Esophagus mucosa (tissue), 1 donor: ENCODE data around the gene CDK5R1. TPM values are rescaled to one million over a fixed set of nuclear protein-coding genes. Genes with fewer than 3 reads are reported as not detected.
A peak's percentile ranks its signal among the peaks of the same experiment; 100 is the strongest.

Experiments
- ATAC-seq: fragments of 200-7000 bp; cut with Tn5 transposase; one replicate; pipeline ENCODE4 v1.9.1; 2020
- total RNA-seq: library from RNA; stranded (reverse); gene quantifications from one replicate; pipeline ENCODE4 v1.2.4, GENCODE V29; 2023
- donor health status: DM: yes; HTN: yes; CAD: no.

CDK5R1 gene
- total RNA-seq, 1 donor from 2014 or later = 12.6 TPM

DNA sequence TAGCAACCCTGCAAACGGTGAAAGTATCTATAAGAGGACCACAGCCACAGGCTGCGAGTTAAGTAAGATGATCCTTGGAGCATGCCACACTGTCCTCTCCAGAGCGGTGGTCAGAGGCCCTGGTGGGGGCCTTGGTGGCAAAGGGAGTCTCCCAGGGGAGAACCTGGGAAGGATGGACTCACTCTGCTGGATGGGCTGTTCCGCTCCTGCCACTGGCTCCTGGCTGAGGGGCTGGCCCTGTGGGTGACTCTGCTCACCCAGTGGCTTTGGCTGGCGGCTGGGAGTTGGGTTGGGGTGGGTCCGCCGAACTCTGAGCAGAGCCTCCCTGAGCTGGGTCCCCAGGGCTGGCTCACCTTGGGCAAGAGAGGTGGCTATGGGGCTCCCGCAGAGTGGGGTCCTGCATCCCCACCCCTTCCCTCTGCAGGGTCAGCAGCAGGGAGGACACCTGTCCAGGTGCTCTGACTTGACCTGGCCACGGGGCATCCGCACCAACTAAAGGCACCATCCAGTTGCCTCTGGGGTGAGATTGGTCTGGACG is 7.3 kb downstream of the CDK5R1 start:
- no peak for ATAC-seq

DNA sequence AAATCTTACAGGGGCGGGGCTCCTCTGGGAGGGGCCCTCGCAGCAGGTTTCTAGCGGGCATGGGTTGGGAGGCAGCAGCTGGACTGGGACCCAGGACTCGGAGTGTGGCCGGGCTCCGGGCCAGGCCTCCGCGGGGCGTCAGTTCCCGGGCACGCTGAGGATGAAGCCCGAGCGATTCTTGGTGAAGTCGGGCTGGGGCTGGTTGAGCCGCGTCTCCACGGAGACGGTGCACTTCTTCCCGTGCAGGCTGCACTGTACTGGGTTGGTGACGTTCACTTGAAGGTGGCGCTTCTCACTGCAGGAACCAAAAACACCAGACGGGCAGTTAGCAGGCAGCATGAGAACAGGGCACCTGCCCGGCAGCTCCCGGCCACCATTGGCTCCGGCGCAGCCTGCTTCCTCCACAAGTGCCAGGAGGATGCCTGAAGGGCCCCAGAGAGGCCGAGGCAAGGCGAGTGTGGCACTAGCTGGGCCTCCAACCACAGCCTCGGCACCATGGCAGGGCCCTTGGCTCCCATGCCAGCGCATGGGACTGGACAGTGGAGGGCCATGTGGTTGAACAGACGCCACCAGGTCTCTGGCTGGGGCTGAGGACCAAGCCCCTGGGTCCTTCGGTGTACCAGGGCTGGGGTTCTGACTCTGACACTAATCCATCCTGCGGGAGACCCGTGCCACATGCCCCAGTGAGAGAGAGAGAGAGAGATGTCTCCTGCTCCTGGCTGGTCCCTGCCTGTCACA is 8.0 kb downstream of the CDK5R1 start:
- ATAC-seq = no peak

DNA sequence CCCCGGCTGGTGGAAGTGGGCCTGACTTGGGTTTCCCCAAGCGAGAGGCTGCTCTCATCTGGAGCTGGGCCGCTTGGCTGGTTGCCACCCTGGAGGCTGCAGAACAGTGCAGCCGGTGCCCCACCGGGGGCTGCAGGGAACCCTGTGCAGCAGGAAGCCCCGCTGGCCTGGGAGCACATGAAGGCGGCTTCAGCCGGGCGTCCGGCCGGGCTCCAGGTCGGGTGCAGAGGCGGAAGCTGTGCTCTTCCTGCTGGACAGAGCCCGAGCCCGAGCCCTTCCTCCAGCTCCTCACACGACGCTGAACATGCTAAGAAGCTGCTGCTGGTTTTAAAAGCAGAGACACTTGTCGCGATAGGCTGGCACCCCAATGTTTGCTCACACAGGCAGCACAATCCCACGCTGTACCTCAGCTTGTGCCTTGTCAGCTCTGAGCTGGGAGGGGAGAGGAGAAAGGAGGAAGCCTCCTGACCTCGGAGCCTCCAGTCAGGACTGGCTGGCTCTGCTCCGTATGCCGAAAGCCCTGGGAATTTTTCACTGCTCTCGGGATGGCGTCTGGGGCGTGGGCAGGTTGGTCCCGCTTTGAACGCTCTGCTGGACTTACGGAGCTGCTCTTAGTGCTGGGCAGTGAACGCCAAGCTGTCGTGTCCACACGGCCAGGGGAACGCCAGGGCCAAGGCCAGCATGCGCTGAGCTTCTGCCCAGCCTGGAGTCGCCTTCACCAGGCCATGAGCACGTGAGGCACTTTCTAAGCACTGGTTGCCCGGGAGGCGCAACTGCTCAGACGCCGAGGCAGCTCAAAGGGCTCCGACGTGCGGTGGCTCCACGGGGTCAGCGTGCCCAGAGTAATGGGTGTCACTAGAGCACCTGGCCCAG is 8.8 kb downstream of the CDK5R1 start:
- ATAC-seq = no peak

DNA sequence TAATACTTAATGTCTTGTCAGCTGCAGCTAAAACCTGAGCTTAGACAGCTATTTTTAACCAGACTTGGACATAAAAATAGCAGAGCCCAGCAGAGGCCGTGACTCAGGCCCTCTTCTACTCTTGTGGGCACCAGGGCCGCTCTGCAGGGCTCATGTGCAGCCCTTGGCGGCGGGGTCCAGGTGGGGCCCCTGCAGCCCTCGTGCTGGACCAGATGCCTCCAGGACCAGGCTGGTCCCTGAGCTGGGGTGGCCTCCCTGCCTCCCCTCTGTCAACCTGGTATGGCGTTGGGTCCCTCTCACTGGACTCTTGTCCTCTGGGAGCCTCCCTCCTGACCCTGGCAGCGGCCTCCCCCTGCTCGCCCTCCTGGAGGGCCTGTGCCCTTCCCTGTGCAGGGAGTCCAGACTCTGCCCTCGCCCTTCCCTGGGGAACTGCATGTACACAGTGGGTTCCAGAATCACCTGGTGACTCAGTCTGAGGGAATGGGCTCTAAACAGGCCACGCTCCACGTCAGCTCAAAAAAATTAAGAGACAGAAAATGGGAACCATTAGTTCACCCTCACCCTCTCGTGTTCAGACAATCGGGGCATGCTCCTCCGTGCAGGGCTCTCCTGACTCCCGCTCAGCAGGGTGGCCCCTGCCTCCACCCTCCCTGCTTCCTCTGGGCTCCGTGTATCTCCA is 9.7 kb downstream of the CDK5R1 start:
- ATAC-seq = peak; percentile 54

DNA sequence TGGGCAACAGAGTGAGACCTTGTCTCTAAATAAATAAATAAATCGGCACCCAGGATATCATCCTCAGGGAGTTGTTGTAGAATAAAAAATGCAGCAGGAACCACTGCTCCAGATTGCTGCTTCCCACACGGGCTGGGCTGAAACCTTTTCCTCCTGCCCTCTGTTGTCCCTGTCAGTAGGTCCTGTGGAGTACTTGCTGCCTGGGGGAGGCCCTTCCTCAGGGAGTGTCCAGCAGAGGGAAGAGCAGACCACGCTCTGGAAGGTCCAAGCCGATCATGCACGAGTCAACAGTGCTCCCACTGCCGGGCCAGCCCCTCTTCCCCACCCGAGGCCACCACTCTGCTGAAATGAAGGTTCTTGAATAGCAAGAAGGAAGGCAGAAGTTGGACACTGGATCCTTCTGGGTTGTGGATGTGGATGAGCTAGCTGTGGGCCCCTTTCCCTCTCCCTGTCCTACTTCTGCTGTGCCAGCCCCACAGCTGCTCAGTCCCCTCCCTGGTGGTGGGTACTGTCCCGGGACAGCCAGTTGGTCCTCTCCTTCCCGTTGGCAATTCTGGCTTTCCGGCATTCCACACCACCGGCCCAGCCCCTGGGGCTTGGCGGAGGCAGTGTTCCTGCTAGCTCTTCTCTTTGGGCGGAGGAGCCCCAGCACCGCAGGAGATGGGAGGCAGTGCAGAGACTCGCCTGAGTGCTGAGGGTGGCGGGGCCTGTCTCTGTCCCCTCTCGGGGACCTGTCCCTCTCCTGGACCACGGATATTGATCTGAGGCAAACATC is 10.8 kb downstream of the CDK5R1 start:
- peak; percentile 55 for ATAC-seq

DNA sequence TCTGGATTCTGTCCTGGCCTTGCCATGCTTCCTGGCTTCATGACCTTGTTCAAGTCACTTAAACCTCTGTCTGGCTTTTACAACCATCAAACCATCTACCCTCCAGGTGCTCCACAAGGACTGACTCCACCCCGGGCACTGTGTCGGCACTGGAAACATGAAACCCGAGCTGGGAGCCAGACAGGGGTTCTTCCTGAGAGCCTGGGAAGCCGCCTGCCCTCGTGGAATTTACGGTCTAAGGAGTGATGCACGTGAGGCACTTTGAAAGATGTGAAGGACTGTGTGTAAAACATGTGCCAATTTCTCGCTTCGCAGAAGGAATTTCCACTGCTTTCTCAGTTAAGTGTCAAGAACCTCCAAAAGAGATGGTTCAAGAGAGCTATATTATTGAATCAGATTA is 11.6 kb downstream of the CDK5R1 start:
- no peak for ATAC-seq

DNA sequence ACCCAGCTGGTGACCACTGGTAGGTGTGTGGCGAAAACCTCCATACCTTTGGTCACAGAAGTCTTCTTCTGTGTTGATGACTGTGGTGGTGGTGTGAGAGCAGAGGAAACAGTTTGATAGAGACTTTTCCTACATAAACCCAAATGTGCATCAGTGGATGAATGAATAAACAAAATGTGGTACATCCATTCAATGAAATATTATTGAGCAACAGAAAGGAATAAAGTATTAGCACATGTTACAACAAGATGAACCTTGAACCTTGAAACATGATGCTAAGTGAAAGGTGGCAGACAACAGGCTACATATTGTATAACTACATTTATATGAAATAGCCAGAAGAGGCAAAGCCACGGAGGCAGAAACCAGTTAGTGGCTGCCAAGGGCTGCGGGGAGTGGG is 15.2 kb downstream of the CDK5R1 start:
- no peak for ATAC-seq

DNA sequence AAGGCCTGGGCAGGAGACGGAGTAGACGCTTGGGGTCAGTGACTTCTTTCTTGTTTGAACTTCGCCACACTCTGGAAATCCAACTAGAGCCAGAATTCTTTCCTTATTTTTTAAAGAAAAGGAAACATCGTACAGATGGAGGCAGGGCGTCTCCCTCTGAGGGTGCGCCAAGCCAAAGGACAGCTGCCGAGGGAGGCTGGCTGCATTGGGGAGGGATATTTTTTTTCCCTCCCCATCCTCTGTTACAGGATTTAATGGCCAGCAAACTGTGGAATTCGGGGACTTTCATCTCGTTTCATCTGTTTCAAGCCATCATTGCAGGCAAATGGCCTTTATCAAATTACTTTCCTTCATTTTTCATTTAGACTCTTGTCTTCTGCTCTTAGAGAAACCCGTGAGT is 15.9 kb downstream of the CDK5R1 start:
- no peak for ATAC-seq

DNA sequence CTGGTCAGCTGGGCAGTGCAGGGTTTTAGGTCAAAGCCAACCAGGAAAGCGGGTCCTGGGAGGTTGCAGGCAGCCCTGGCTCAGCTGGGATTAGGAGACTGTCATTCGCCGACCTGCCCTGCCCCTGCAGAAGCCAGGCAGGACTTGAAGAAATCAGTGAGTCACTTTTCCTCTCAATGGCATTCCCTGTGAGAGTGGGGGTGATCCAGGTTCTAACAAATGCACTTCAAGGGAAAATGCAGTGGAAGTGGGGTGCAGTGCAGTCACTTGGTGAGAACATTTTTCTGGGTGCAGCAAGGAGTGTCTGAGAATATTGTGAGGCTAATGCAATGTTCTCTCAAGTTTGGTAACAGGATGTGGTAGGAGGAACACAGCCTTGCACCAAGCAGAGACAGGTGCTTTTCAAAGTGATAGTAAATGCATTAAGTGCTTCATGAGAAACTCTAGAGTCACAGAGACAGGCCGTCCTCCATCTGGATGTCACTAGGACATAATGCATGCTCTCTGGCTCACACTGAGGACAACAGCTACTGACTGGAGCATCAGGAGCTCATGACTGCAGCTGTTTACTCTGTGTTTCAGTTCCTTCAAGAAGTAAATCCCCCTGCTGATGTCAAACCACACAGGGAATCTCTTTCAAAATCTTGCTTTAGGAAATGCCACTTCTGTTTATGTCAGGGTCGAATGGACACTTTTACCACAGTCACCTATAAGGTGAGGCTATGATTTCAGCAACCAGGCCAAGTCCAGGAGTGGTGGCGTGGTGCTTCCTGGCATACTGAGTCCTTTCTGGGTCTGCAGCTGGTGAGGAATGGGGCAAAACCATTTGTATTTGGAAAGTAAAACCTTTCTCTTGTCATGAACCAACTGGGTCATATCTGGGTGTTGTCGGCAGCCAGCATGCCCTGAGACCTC is 16.7 kb downstream of the CDK5R1 start:
- peak; percentile 80 for ATAC-seq

DNA sequence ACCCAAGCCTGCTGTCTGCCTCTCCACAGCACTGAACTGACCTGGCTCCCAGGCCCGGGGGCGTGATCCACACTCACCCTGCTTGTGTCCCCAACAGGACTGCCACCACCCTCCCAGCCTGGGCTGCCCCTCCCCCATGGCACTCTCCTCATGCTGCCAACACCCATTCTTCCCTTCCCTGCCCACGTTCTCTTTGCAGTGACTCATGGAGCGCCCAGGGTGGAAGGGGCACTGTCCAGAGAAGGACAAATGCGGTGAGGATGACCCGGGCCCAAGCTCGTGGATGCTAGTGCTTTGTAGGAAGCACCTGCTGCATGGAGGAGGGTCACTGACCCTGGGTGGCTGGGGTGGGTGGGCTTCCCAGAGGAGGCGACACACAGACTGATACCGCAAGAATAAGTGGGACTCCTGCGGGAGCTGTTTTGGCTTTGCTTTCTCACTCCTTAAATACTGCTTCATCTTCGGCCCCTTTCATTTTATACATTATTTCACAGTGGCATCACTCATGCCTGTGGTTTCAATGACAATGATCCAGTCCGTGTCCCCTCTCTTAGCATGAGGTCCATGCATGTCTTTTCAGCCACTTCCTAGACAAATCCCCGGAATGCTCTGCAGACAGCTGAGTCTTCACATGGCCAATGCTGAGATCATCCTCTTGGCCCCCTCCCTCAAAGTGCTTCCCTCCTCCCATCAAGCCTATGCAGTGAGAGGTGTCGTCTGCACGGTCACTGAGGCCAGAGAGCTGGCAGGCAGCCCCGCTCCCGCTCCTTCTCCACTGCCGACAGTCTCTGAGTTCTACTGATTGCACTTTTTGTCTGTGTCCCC is 17.6 kb downstream of the CDK5R1 start:
- peak; percentile 77 for ATAC-seq

DNA sequence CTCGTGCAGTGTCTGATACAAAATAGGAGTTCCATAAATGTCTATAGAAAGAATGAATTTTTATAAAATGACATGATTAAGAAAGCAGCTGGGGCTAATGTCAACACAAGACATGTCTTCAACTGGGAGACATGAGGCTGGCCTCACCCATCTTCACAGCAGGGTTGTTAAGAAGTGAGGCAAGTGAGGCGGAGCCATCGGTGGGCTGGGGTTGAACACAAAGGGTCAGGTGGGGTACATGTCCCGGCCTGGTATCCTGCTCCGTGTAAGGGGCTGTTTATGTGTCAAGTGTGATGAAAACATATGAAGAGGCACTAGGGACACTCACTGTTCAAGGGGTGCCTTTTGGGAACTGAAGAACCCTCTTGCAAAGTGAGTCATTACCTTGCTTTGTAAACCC is 22.1 kb downstream of the CDK5R1 start:
- ATAC-seq = no peak

DNA sequence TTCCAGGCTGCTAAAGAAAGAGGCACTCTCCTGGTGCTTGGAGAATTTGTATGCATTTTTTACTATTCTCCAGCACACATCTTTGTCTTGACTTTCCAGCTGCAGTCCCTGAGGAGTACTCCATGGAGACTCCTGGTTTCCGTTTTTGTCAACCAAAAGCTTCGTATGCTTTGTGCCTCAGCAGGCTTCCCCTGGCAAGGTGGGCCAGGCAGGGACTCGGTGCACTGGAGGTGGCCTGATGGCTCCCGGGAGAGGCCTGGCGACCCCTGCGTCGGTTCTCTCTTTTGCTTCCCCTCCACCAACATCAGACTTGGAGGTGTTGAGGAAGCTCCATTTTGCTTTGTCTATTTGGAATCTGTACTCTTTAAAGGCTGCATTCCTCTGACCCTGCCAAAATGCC is 23.7 kb downstream of the CDK5R1 start:
- ATAC-seq = no peak

DNA sequence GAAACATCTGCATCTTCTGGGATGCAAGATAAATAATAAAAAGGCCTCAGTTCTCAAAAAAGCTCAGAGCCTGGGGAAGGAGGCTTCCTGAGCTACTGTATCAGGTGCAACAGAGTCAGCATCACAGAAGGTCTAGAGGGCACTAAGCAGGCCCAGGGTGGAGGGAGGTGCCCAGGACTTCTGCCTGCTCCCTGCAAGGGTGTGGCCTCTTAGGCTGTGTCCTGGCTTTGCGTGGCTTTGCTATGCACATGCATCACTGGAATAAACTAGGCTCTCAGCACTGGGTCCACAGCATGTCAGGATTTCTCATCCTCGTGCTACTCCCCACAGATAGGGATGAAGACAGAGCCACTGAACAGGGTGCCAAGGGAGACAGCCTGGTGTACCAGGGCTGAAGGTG is 25.5 kb downstream of the CDK5R1 start:
- ATAC-seq = peak; percentile 64

DNA sequence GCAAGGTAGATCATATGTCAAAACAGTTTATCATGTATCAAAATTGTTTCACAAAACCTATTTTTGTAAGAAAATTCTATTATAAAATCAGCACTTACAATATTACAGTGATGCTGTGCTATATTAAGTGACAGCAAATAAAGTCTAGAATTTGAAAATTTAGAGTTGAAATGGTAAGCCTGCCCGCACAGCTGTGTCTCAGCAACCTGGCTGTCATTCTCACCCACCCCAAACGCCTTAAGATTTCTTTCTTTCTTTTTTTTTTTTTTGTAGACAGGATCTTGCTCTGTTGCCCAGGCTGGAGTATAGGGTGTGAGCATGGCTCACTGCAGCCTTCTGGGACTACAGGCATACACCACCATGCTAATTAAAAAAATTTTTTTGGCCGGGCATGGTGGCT is 26.8 kb downstream of the CDK5R1 start:
- no peak for ATAC-seq

DNA sequence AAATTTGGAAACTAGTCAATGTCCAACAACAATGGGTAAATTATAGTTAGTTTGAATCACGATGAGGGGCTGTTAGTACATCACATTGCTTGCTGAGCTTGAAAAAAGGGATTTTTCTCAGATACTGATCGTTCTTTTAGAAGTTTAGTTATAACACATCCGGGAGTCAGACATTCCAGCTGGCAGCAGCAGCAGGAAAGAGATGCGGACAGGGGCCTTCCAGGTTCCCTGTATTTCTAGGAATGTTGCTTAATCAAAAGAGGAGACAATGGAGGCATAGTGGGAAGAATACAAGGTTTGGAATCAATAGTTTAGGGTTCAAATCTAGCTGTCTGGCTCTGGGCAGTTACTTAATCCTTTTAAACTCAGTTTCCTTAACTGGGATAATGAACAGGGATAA is 27.8 kb downstream of the CDK5R1 start:
- ATAC-seq = no peak

DNA sequence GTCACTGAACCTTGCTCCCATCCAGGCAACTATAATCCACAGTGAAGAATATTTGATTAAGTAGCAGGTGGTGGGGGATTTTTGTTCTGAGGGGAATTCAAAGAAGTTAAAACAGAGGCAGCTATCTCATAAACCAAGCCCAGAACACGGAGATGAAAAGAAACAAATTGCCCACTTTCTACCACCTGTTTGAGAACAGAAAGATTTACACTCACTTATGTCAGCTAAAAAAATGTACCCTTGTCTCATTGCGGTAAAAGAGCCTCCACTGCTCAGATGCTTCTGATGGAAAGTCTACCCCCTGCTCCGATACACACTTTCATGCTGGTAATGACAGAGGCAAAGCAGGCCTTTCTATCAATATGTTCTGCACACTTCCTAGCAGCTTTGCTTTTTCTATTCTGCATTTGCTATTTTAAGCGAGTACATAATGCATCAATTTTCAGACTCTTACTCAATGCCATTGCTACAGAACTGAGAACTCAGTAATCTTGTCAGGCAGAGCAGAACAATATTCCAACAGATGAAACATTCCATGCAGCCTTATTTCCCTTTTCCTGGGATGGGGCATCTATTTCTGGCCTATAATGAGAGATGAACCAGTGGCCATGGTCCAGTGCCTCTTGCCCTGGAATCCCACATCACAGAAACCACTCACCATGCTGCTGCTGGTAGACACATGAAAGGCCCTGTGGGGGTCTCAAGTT is 29.0 kb downstream of the CDK5R1 start:
- no peak for ATAC-seq

DNA sequence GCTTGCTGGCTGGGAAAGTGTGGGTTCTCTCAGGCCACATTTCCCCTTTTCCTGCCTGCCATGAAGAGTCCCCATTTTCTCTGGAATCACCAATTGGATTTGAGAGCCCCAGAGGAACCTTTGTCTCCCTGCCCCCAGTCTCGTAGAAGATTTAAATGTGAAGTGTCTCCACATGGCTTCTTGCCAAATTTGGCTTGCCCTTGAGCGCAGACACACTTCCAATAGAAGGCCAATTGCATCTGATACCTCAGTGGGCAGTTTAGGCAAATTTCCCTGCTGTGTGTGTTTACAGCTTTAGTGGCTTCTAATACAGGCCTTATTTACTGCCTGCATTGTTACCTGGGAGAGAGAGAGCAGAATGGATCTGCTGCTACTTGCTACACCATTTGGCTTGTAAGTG is 29.7 kb downstream of the CDK5R1 start:
- no peak for ATAC-seq

DNA sequence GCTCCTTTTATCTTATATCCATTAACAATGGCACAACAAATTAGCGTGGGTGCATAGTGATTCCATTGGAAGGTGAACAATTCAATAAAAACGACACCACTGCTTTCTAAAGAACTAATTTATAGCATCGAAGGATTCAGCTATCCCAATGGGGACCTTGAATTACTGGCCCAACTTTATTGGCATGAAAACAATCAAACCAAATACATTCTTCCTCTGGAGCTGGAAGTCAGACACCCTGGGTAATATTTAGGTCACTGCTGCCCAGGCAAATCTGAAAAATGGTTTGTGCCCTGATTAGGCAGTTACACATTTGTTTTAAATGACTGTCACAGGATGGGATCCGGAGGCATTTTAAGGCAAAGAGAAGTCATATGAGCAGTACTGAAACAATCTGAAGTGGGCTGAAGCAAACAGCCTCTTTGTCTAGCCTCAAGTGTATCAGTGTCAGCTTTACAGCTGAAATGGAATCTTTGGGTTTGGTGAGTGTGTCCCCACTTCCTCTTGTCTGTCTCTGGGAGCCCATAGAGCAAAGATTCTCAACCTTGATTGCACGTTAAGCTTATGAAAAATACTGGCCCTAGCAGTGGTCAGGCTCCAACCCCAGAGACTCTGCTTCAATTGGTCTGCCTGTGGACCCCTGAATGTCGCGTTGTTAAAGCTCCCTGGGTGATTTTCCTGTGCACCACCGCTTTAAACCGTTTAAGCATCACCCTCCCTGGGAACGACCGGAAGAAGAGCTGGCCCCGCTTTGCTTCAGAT is 30.3 kb downstream of the CDK5R1 start:
- no peak for ATAC-seq

DNA sequence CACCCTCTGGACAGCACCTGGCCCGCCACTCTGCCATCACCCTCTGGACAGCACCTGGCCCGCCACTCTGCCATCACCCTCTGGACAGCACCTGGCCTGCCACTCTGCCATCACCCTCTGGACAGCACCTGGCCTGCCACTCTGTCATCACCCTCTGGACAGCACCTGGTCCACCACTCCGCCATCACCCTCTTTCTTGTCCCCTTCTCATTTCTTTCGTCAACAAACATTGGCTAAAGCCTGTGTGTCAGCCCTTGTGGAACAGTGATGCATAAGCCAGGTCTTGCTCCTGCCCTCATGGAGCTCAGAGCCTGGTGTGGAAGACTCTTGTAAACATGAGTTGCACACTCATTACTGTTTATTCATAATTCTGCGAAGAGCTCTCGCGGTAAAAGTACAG is 31.2 kb downstream of the CDK5R1 start:
- ATAC-seq = no peak
